Vagina (tissue), 2 donors: Measurements from ENCODE around the gene COL5A1.

Experiments used
- CTCF ChIP-seq, 3 experiments: fragments of 450-650 bp in 2 of 3; fragments of 200-600 bp in 1 of 3; sonication (generic) in 1 of 3; IDR thresholded peaks; one replicate each; pipeline ENCODE4 v1.5.1; 2017 to 2019; ENCODE audit warnings: antibody characterized with exemption in 3 of 3, mild to moderate bottlenecking in 2 of 3, moderate library complexity in 2 of 3
- POLR2A ChIP-seq, 2 donors: fragments of 450-650 bp; IDR thresholded peaks; one replicate each; pipeline ENCODE4 v1.6.1; 2017; ENCODE audit warnings: antibody characterized with exemption in 2 of 2, mild to moderate bottlenecking in 2 of 2, moderate library complexity in 2 of 2
- POLR2AphosphoS5 ChIP-seq, 2 donors: sonication (generic); formaldehyde crosslinking; IDR thresholded peaks; one replicate each; pipeline ENCODE4 v1.9.0; 2017; ENCODE audit warnings: antibody characterized with exemption in 2 of 2, mild to moderate bottlenecking in 2 of 2, low read depth in 1 of 2; ENCODE audit not compliant: insufficient read depth in 1 of 2

GRCh38 chr9:134871697-134872340, 230.2 kb downstream of the COL5A1 start:
- TF ChIP-seq CTCF (IDR thresholded peaks at IDR 0.05) = no peak
- TF ChIP-seq POLR2A (IDR thresholded peaks at IDR 0.05) = no peak
- no peak for TF ChIP-seq POLR2AphosphoS5 (IDR thresholded peaks at IDR 0.05; ENCODE audit: insufficient read depth in 1 of 2, low read depth in 1 of 2)
